ENCODE results near the gene S1PR5. TPM values are rescaled to one million over a fixed set of nuclear protein-coding genes. Genes with fewer than 3 reads are reported as not detected.

Gene S1PR5
- total RNA-seq, 3 donors from 2014 or later (not counting 1 experiment from before 2014, with no cell fraction given): 307 to 433 (median 368) TPM

GRCh38 chr19:10560154-10560553 lies 42.9 kb upstream of the S1PR5 start:
- Histone ChIP-seq H3K27ac (ENCODE audit: low read length) (no peak overlapping the region), H3K9me3 (ENCODE audit: control insufficient read depth, insufficient read depth, low read length) (no peaks in the 10 kb centered on the region), H3K4me3 (ENCODE audit: low read length) (no peak overlapping the region), H3K4me1 (ENCODE audit: control insufficient read depth, insufficient read depth, low read length) (peaks cover 33% of the 10 kb centered on the region), H3K36me3 (ENCODE audit: control insufficient read depth, insufficient read depth, low read length) (peaks cover 61% of the 10 kb centered on the region), H3K27me3 (ENCODE audit: control insufficient read depth, insufficient read depth, low read length) (no peaks in the 10 kb centered on the region)
- Mint-ChIP-seq H3K4me1 (peaks cover 8 to 29% of the 10 kb centered on the region in 2 donors), H3K27ac (no peak overlapping the region), H3K27me3 (ENCODE audit: low read depth in 2 of 2) (no peaks in the 10 kb centered on the region), H3K36me3 (no peaks in the 10 kb centered on the region), H3K9me3 (no peaks in the 10 kb centered on the region), H3K4me3 (no peak overlapping the region)
- TF ChIP-seq, protein P1, sequence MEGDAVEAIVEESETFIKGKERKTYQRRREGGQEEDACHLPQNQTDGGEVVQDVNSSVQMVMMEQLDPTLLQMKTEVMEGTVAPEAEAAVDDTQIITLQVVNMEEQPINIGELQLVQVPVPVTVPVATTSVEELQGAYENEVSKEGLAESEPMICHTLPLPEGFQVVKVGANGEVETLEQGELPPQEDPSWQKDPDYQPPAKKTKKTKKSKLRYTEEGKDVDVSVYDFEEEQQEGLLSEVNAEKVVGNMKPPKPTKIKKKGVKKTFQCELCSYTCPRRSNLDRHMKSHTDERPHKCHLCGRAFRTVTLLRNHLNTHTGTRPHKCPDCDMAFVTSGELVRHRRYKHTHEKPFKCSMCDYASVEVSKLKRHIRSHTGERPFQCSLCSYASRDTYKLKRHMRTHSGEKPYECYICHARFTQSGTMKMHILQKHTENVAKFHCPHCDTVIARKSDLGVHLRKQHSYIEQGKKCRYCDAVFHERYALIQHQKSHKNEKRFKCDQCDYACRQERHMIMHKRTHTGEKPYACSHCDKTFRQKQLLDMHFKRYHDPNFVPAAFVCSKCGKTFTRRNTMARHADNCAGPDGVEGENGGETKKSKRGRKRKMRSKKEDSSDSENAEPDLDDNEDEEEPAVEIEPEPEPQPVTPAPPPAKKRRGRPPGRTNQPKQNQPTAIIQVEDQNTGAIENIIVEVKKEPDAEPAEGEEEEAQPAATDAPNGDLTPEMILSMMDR (IDR thresholded peaks at IDR 0.05): no peak
- DNase-seq (no peak), ATAC-seq (no peak)
- intact Hi-C loops (cut with micrococcal nuclease): no loop called here
- WGBS (ENCODE audit: insufficient coverage): 90% methylated on average over 5 of the region's 7 CpGs

- H3K27ac Mint-ChIP-seq: peak overlapping the region in 1 of 2 donors; percentile 63
These were observed 40.5 kb upstream of the S1PR5 start for GRCh38 chr19:10557603-10558197.

GRCh38 chr19:10555610-10555973 lies 38.3 kb upstream of the S1PR5 start:
- peak overlapping the region; percentile 68 for H3K27ac ChIP-seq (ENCODE audit: low read length)
- WGBS (ENCODE audit: insufficient coverage): 69% methylated on average over 7 of the region's 7 CpGs
- intact Hi-C loops (cut with micrococcal nuclease): no loop called here
- ATAC-seq: no peak
- Mint-ChIP-seq H3K36me3 (no peaks in the 10 kb centered on the region), H3K9me3 (no peaks in the 10 kb centered on the region), H3K4me1 (peaks cover 30 to 46% of the 10 kb centered on the region in 2 donors), H3K4me3 (no peak overlapping the region), H3K27me3 (ENCODE audit: low read depth in 2 of 2) (no peaks in the 10 kb centered on the region), H3K27ac (peak overlapping the region; percentile 24 to 71)
- TF ChIP-seq, protein P1 (IDR thresholded peaks at IDR 0.05): no peak
- no peaks in the 10 kb centered on the region for H3K27me3 ChIP-seq (ENCODE audit: control insufficient read depth, insufficient read depth, low read length)
- no peak overlapping the region for H3K4me3 ChIP-seq (ENCODE audit: low read length)
- peaks cover 68% of the 10 kb centered on the region for H3K4me1 ChIP-seq (ENCODE audit: control insufficient read depth, insufficient read depth, low read length)
- H3K36me3 ChIP-seq (ENCODE audit: control insufficient read depth, insufficient read depth, low read length): peaks cover 68% of the 10 kb centered on the region
- H3K9me3 ChIP-seq (ENCODE audit: control insufficient read depth, insufficient read depth, low read length): no peaks in the 10 kb centered on the region
- DNase-seq: no peak

More at GRCh38 chr19:10557603-10558197, 40.5 kb upstream of the S1PR5 start:
- Histone ChIP-seq H3K4me3 (ENCODE audit: low read length) (no peak overlapping the region), H3K4me1 (ENCODE audit: control insufficient read depth, insufficient read depth, low read length) (peaks cover 47% of the 10 kb centered on the region), H3K27me3 (ENCODE audit: control insufficient read depth, insufficient read depth, low read length) (no peaks in the 10 kb centered on the region), H3K9me3 (ENCODE audit: control insufficient read depth, insufficient read depth, low read length) (no peaks in the 10 kb centered on the region), H3K27ac (ENCODE audit: low read length) (no peak overlapping the region), H3K36me3 (ENCODE audit: control insufficient read depth, insufficient read depth, low read length) (peaks cover 70% of the 10 kb centered on the region)
- Mint-ChIP-seq H3K9me3 (no peaks in the 10 kb centered on the region), H3K4me3 (no peak overlapping the region), H3K27me3 (ENCODE audit: low read depth in 2 of 2) (no peaks in the 10 kb centered on the region), H3K4me1 (peaks cover 21 to 41% of the 10 kb centered on the region in 2 donors), H3K36me3 (no peaks in the 10 kb centered on the region)
- 98% methylated on average over 33 of the region's 33 CpGs for WGBS (ENCODE audit: insufficient coverage)
- DNase-seq (no peak), ATAC-seq (no peak)
- TF ChIP-seq, protein P1 (IDR thresholded peaks at IDR 0.05): no peak
- intact Hi-C loops (cut with micrococcal nuclease): no loop called here

Measured in natural killer cell (primary cell).